HL-60/S4 (cell line): ENCODE measurements around the gene GPD1L.

Source experiments
- in situ Hi-C: fragments of 300-500 bp; cut with MboI; formaldehyde crosslinking; loops from 2 replicates; pipeline ENCODE4 v1.14.3; 2022; ENCODE audit warnings: low sequenced_read_pairs

The GPD1L gene

DNA sequence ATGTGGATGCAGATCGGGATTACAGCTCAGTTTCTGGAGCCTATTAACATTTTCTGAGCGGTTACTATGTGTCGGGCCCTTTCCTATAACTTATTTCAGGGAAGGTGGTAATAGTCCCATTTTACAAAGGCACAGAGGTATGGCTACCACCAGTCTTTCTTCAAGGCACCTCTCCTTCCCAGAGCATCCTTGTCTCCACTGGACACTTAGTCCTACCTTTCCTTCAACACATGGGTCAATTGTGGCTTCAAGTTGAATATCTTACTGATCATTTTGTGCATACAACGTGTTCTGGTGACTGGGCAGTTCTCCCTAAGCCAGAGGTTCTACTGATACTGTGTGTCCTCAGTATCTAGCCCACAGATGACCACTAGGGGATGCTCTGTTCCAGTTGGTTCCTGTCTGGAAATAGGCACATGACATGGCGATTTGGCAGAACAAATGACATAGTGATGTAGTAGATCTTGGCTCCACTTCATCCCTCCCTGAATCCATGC is 71.3 kb downstream of the GPD1L start:
- in situ Hi-C loops, result loop anchor here (25.0 kb wide), 3 partner anchors 160 to 485 kb away; no protein-coding TSS in a partner anchor

DNA sequence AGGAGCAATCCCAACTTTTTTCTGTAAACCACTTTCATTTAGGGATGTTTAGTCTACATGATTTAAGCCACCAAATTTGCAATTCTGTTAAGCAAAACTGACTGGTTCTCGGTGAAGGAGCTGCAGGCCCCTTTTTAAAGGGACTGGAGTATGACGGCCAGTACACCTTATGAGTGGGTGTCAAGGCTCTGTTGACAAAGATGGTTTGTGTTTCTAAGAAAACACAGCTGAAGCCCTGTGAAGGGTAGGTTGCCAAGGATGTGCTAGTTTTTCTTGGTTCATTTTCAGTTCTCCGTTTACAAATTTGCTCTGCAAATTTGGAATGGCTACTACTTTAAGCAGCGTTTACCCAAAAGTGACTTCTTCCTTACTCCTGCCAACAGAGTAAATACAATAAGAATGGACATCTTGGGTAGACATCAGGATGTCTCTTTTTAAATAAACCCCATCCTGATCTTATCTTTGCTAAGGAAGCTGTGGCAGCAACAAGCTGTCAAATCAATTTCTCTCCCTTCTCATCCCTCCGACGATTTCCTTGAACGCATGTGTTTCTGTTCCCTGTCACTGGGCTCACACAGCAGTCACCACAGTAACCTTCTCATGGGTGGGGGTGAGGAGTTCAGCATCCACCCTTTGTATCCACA is 73.8 kb downstream of the GPD1L start:
- in situ Hi-C loops, result loop anchor here (25.0 kb wide), 3 partner anchors 157 to 482 kb away; no protein-coding TSS in a partner anchor

DNA sequence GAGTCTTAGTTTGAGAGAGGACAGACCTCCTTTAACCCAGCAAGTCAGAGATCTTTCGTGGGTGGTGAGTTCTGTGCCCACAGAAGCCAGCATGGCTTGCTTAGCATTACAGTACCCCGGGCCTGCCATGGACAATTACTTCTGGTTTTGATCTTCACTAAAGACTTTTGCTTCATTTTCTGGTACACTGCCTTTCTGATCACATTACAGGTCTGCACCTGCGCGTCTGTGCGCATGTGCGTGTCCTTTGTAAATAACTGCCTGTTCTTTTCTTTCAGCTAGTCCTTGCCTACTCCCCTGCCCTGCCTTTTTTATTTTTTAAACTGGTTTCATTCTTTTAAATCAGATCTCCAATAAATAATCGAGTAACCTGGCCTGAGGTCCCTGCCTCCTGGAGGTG is 74.9 kb downstream of the GPD1L start:
- in situ Hi-C loops, result loop anchor here (25.0 kb wide), 3 partner anchors 156 to 481 kb away; no protein-coding TSS in a partner anchor

DNA sequence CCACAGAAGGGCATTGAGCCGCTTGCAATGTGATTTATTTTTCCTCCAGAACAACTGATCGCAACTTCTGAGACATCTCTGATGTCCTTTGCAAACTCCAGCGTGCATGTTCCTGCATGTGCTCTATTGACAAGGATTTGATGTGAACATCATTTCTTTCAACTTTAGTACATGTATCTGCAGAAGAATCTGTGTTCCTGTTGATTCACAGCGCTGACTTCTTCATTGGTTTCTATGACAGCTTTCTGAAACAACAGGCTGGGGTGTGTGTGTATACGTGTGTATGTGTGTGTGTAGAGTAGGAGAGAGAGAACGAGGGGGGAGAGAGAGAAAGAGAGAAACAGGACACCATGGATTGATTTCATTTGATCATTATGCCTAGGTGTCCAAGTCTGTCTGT is 75.4 kb downstream of the GPD1L start:
- in situ Hi-C loops, result loop anchor here (25.0 kb wide), 3 partner anchors 156 to 481 kb away; no protein-coding TSS in a partner anchor

DNA sequence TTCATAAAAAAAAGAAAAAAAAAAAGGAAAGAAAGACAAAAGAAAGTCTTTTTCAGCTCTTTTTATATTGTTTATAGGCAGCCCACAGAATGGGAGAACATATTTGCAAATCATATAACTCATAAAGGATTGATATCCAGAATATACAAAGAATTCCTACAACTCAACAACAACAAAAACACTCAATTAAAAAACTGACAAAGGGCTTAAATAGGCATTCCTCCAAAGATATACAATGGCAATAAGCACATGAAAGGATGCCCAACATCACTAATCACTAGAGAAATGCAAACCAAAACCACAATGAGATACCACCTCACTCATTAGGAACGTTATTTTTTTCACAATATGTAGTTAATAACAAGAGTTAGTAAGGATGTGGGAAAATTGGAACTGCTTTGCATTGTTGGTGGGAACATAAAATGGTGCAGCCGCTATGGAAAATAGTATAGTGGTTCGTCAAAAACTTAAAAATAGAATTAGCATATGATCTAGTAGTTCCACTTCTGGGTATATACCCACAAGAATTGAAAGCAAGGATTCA is 77.8 kb downstream of the GPD1L start:
- in situ Hi-C loops, result loop anchor here (25.0 kb wide), 3 partner anchors 153 to 478 kb away; no protein-coding TSS in a partner anchor

DNA sequence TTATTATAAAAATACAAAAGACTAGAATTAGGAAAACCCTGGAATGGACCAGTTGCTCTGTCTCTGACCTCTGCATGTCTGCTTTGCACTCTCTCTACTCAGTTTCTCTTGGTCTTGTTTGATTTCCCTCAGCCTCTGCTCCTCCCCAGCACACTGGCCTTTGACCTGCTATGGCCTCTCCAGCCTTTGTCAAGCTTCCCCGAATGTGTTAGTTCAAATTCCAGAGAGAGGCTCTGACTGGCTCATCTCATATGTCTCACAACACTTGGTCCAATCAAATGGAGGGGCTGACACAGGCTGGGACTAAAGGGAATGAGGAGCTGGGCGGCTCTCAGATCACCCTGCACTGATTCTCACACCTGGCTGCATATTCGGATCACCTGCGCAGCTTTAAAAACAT is 79.7 kb downstream of the GPD1L start:
- in situ Hi-C loops, result loop anchor here (25.0 kb wide), 3 partner anchors 151 to 476 kb away; no protein-coding TSS in a partner anchor

DNA sequence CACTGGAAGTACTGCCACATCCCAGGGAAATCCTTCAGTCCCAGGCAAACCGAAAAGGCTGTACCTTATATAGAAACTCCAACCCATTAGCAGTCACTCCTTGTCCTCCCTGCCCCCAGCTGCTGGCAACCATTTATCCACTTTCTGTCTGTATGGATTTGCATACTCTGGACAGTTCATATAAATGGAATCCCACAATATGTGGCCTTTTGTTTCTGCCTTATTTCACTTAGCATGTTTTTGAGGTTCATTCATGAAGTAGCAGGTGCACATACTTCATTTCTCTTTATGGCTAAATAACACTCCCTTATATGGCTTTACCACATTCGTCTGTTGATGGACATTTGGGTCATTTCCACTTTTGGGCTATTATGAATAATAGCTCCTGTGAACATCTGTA is 80.5 kb downstream of the GPD1L start:
- in situ Hi-C loops, result loop anchor here (25.0 kb wide), 3 partner anchors 150 to 475 kb away; no protein-coding TSS in a partner anchor

DNA sequence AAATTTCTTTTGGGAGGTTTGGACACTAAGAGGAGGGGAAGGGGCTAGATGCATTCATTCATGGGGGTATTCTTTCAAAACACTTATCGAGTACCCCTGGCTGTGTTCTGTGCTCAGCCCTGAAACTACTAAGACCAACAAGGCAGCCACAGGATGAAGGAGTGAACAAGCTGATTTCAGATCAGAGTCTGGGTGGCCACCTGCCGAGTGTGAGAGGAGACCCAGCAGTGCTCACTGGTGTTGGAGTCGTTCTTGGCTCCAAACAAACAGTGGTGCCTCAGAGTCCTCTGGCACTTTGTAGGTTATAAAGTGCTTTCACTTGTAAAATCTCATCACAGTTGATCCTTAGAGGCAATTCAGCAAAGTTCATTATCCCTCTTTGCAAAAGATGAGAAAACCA is 83.3 kb downstream of the GPD1L start:
- in situ Hi-C loops, result loop anchor here (25.0 kb wide), 3 partner anchors 148 to 473 kb away; no protein-coding TSS in a partner anchor

DNA sequence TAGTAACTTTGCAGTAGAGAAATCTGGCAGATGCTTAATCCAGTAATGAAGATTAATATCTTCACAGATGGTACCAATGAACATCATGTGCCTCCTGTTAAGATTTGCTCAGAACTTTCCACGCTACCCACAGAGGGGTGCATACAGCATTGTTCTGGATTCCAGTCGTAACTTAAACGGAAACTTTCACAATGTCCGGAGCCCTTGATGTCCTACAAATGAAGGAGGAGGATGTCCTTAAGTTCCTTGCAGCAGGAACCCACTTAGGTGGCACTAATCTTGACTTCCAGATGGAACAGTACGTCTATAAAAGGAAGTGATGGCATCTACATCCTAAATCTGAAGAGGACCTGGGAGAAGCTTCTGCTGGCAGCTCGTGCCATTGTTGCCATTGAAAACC is 84.1 kb downstream of the GPD1L start:
- in situ Hi-C loops, result loop anchor here (25.0 kb wide), 3 partner anchors 147 to 472 kb away; no protein-coding TSS in a partner anchor

DNA sequence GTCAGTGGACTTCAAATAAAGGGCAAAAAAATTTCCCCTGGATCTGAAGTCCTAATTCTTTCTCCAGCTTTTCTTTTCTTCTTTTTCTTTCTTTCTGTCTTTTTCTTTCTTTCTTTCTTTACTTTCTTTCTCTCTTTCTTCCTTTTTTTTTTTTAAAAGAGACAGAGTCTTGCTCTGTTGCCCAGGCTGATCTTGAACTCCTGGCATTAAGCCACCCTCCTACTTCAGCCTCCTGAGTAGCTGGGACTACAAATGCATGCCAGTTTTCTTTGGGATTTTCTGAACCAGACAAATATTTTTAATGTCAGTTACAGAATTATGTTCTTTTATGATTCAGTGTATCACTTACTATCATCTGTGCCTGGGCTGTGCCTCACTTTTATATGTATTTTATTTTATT is 86.7 kb downstream of the GPD1L start:
- in situ Hi-C loops, result loop anchor here (25.0 kb wide), 3 partner anchors 144 to 469 kb away; no protein-coding TSS in a partner anchor

DNA sequence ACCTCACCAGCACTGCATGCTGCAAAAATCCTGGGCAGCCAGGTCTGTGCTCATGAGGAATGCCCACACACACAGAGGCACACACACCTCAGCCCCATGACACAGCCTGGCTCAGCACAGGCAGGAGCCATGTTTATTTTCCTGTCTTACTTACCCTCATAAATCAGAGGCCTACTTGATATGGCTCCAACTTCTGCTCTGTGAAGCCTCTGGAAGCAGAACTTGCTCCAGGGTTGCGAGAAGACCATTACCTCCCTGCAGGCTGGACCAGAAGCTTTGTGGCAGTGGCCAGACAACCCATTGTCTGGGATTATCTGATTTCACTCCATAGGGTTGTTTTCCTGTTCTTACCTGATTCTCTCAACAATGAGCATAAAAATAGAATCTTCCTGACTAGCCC is 88.2 kb downstream of the GPD1L start:
- in situ Hi-C loops, result loop anchor here (25.0 kb wide), 3 partner anchors 143 to 468 kb away; no protein-coding TSS in a partner anchor

DNA sequence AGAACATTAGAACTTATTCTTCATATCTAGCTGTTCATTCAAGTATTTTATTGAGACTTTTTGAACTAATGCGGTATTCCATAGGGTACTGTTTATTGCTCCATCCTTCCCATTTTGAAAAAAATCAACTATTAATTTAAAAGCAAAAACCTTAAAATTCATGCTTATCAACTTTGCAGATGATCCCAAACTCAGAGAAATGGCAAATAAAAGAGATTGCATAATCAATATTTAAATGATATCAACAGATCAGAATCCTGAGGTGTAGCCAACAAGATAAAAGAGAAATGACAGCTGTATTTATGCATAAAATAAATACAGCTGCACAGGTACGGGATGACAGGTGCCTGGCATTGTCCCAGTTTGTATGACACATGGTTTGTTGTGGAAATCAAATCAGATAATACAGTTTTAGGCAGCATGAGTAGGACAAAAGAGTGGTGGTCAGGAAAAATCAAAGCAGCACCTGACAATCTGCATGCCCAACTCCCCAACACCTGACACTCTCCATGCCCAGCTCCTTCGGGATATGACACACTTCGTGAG is 89.6 kb downstream of the GPD1L start:
- in situ Hi-C loops, result loop anchor here (25.0 kb wide), 3 partner anchors 141 to 466 kb away; no protein-coding TSS in a partner anchor

DNA sequence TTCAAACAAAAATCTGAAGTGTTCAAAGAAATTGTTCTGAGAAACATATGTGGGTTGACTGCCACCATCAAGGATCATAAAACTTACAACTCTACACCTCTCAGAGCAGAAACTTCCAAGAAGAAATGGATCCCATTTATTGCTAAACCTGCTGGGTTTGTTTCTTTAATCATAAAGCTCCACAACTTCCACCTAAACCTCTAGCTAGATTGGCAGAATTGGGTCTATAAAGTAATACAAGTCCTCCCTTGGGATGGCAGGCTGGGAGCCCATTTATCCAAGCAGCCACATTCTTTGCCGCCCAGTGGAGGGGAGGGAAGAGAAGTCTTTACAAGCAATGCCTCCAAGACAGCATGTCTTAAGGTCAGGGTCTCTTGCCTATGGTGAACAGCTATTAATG is 91.6 kb downstream of the GPD1L start:
- in situ Hi-C loops, result loop anchor here (25.0 kb wide), 3 partner anchors 139 to 464 kb away; no protein-coding TSS in a partner anchor

DNA sequence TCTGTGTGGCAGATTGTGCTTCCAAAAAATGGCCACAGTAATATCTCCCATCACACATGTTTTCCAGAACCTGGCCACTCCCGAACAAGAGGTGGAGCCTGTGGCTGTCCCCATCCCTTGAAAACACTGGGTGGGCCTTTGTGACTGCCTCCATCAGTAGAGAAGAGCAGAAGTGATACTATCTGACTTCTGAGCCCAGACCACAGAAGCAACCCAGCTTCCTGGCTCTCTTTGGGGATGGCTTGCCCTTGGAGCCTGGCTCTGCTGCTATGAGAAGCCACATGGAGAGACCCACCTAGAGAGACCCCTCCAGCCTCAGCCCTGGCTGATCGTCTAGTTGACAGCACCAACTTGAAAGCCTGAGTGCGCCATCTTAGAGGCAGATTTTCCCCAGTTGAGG is 92.3 kb downstream of the GPD1L start:
- in situ Hi-C loops, result loop anchor here (25.0 kb wide), 3 partner anchors 139 to 464 kb away; no protein-coding TSS in a partner anchor

DNA sequence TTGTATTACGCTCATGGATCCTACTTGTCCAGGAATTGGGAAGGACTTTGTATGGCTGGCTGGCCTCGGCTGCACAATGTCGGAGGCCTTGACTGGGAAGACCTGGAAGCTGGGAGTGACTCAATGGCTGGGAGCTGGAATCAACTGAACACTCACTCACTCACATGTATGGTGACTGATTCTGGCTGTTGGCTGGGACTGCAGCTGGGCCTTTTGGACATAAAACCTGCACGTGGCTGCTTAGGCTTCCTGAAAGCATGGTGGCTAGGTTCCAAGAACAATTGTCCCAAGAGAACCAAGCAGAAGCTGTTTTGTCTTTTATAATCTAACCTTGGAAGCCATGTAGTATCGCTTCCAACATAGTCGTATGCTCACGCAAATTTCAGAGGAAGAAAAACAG is 94.1 kb downstream of the GPD1L start:
- in situ Hi-C loops, result no loop called here

DNA sequence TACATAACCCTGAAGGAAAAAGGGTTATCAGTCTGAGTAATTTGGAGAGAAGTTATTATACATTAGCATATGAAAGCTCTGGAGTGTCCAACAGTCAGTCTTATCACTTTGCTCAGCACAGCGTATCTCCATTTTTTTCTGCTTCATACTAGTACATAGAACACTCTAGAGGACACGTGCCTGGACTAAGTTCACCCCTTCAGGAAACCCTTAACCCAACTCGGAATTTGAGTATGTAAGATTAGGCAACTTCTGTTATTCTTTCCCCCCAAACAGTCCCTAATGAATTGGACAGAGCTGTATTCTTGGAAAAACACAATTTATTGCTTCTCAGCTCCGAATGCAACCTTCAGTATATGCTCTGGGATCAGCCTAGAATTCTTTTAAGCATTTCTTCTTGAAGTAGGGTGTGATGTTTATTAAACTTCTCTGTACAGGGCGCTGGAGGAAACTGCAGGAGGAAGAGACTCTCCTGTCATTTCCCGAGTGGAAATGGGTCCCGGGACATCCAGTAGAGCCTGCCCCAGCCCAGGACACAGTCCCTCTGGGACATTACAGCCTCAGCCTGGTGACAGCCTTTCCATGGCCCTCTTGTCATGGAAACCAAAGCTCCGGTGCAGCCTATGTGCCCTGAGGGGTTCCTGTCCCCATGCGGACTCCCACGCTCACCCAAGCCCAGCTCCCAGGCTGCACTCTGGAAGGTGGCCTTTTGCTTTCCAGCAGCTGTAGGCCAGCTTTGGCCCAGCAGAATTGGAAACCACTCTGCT is 94.8 kb downstream of the GPD1L start:
- in situ Hi-C loops, result no loop called here

DNA sequence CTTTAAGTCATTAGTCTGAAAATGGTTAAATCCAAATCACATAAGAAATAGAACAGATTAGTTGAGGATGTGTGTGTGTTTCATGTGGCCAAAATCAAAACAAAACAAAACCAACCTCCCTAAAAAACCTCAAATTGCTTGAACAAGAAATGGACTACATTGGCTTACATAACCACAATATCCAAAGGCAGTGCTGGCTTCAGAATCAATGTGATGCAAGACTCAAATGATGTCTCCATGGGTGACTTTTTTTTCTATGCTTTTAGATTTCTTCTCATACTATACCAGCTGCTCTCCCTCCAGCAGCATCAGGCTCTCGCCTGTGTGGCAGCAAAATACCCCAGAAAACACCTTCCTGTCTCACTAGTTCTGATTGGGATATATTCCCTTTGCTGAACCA is 96.1 kb downstream of the GPD1L start:
- in situ Hi-C loops, result no loop called here

DNA sequence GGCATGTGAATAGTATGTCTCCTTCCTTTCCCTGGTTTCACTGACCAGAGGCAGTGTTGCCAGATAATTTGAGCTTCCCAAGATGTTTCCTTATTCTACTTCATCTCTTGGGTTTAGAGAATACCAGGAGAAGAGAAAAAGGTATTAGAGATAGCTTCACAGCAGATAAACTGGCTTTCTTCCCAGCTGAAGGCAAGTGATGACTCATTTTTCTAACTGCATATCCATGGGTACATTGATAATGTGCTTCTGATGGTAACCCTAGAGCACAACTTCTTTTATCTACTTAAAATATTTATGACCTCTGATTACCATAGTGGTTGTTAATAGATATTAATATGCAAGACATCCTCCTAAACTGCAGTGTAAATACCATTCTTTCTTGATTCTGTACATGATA is 97.4 kb downstream of the GPD1L start:
- in situ Hi-C loops, result no loop called here

DNA sequence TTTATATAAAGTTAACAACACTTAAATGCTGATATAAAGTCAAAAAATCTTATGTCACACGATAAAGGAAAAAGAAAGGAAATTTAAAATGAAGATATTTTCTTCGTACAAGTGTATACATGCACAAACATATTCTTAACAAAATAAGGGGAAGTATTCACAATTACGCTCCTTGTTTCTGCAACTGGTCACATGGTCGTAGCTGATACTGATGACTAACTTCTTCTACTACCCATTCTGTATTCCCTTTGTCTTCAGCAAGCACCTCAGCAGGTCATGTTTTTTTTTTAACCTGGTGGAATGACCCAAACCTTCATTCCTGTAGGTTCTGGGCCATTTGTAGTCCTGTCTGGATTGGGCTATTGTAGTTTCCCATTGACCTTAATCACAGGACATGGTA is 102.0 kb downstream of the GPD1L start:
- in situ Hi-C loops, result no loop called here

DNA sequence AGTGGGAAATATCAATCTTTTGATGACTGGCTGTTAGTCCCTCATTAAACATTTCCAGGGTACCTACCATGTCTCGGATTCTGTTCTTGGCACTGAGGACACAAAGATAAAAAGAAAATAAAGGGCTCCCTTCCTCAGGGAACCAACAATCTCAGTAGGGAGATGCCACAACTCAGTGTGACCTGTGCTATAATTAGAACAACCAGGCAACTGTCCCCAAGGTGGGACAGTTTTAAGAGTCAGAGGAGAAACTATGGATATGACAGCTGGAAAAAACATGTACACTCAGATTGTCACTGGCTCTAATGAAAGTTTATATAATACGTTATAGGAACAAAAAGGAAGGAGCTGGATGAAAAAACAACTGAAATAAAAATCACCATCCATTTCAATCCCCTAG is 108.8 kb downstream of the GPD1L start:
- in situ Hi-C loops, result no loop called here
